Measurements from ENCODE around the gene PIP5K1B. TPM values are rescaled to one million over a fixed set of nuclear protein-coding genes. Genes with fewer than 3 reads are reported as not detected.

The PIP5K1B gene
- total and polyA plus RNA-seq, 10 of the 15 experiments (the other 5 are each of a cell fraction or from before 2014, with no cell fraction given), result 6.8 to 16.3 (median 10.6) TPM

- TF ChIP-seq CTCF (IDR thresholded peaks at IDR 0.05 in 2 of 3, conservative IDR thresholded peaks at IDR 0.05 in 1 of 3; ENCODE audit: control insufficient read depth in 2 of 3, extremely low read depth in 1 of 3, insufficient read depth in 1 of 3, low read depth in 3 of 3, low read length in 3 of 3), result peak; percentile 73 to 86 (median 77)
- no peak for TF ChIP-seq SUZ12 (IDR thresholded peaks at IDR 0.05; ENCODE audit: unreplicated experiment)
- no peak for TF ChIP-seq FOS (IDR thresholded peaks at IDR 0.05; ENCODE audit: borderline replicate concordance, extremely low read depth, insufficient read length)
- TF ChIP-seq, protein P1, sequence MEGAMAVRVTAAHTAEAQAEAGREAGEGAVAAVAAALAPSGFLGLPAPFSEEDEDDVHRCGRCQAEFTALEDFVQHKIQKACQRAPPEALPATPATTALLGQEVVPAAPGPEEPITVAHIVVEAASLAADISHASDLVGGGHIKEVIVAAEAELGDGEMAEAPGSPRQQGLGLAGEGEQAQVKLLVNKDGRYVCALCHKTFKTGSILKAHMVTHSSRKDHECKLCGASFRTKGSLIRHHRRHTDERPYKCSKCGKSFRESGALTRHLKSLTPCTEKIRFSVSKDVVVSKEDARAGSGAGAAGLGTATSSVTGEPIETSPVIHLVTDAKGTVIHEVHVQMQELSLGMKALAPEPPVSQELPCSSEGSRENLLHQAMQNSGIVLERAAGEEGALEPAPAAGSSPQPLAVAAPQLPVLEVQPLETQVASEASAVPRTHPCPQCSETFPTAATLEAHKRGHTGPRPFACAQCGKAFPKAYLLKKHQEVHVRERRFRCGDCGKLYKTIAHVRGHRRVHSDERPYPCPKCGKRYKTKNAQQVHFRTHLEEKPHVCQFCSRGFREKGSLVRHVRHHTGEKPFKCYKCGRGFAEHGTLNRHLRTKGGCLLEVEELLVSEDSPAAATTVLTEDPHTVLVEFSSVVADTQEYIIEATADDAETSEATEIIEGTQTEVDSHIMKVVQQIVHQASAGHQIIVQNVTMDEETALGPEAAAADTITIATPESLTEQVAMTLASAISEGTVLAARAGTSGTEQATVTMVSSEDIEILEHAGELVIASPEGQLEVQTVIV (IDR thresholded peaks at IDR 0.05; ENCODE audit: borderline replicate concordance, partially characterized antibody), result no peak
- TF ChIP-seq YY1 (IDR thresholded peaks at IDR 0.05; ENCODE audit: low read depth, low read length), result 0 out of 2 replicates have a peak, but pooled peaks have one; percentile 29
- TF ChIP-seq SP1 (IDR thresholded peaks at IDR 0.05; ENCODE audit: low read depth, low read length), result no peak
- no peak for TF ChIP-seq CBFB (IDR thresholded peaks at IDR 0.05; ENCODE audit: low read depth)
- no peak for TF ChIP-seq PML (IDR thresholded peaks at IDR 0.05; ENCODE audit: low read length)
- TF ChIP-seq RAD21 (IDR thresholded peaks at IDR 0.05; ENCODE audit: insufficient read depth, low read depth, low read length), result peak; percentile 90
- no peak for TF ChIP-seq POLR2AphosphoS5 (IDR thresholded peaks at IDR 0.05; ENCODE audit: low read length)
- TF ChIP-seq, protein P2, sequence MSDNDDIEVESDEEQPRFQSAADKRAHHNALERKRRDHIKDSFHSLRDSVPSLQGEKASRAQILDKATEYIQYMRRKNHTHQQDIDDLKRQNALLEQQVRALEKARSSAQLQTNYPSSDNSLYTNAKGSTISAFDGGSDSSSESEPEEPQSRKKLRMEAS (IDR thresholded peaks at IDR 0.05; ENCODE audit: low read depth, low read length), result no peak
- TF ChIP-seq, protein P3, sequence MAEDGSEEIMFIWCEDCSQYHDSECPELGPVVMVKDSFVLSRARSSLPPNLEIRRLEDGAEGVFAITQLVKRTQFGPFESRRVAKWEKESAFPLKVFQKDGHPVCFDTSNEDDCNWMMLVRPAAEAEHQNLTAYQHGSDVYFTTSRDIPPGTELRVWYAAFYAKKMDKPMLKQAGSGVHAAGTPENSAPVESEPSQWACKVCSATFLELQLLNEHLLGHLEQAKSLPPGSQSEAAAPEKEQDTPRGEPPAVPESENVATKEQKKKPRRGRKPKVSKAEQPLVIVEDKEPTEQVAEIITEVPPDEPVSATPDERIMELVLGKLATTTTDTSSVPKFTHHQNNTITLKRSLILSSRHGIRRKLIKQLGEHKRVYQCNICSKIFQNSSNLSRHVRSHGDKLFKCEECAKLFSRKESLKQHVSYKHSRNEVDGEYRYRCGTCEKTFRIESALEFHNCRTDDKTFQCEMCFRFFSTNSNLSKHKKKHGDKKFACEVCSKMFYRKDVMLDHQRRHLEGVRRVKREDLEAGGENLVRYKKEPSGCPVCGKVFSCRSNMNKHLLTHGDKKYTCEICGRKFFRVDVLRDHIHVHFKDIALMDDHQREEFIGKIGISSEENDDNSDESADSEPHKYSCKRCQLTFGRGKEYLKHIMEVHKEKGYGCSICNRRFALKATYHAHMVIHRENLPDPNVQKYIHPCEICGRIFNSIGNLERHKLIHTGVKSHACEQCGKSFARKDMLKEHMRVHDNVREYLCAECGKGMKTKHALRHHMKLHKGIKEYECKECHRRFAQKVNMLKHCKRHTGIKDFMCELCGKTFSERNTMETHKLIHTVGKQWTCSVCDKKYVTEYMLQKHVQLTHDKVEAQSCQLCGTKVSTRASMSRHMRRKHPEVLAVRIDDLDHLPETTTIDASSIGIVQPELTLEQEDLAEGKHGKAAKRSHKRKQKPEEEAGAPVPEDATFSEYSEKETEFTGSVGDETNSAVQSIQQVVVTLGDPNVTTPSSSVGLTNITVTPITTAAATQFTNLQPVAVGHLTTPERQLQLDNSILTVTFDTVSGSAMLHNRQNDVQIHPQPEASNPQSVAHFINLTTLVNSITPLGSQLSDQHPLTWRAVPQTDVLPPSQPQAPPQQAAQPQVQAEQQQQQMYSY (CRISPR knock-in tag; IDR thresholded peaks at IDR 0.05), result no peak
- no peak for TF ChIP-seq ESRRA (IDR thresholded peaks at IDR 0.05; ENCODE audit: low read length)
- no peak for TF ChIP-seq MEF2A (IDR thresholded peaks at IDR 0.05; ENCODE audit: insufficient read depth, low read depth, low read length)
- TF ChIP-seq TAF1 (IDR thresholded peaks at IDR 0.05; ENCODE audit: borderline replicate concordance, low read depth, low read length), result no peak
- no peak for TF ChIP-seq BCLAF1 (IDR thresholded peaks at IDR 0.05)
- TF ChIP-seq RUNX3 (IDR thresholded peaks at IDR 0.05; ENCODE audit: low read length), result peak; percentile 46; the same call in 1 of the 2 replicates
- TF ChIP-seq CREM (IDR thresholded peaks at IDR 0.05; ENCODE audit: low read depth), result no peak
Observed at GRCh38 chr9:68685770-68686169, 19.3 kb upstream of the PIP5K1B start (continued).
